CD4-positive, alpha-beta T cell treated with Interleukin-2 at 100 ng/mL for 4 hours (primary cell): ENCODE data around the gene UBE2S.

Experiments
- DNase-seq: peaks from one replicate; pipeline ENCODE4 v3.0.0-alpha.2; 2020; ENCODE audit warnings: low spot score

The UBE2S gene

GRCh38 chr19:55362174-55362989 lies 45.2 kb downstream of the UBE2S start:
- no peak for DNase-seq

- DNase-seq = no peak
These were observed 46.7 kb downstream of the UBE2S start for GRCh38 chr19:55360902-55361301.

DNA sequence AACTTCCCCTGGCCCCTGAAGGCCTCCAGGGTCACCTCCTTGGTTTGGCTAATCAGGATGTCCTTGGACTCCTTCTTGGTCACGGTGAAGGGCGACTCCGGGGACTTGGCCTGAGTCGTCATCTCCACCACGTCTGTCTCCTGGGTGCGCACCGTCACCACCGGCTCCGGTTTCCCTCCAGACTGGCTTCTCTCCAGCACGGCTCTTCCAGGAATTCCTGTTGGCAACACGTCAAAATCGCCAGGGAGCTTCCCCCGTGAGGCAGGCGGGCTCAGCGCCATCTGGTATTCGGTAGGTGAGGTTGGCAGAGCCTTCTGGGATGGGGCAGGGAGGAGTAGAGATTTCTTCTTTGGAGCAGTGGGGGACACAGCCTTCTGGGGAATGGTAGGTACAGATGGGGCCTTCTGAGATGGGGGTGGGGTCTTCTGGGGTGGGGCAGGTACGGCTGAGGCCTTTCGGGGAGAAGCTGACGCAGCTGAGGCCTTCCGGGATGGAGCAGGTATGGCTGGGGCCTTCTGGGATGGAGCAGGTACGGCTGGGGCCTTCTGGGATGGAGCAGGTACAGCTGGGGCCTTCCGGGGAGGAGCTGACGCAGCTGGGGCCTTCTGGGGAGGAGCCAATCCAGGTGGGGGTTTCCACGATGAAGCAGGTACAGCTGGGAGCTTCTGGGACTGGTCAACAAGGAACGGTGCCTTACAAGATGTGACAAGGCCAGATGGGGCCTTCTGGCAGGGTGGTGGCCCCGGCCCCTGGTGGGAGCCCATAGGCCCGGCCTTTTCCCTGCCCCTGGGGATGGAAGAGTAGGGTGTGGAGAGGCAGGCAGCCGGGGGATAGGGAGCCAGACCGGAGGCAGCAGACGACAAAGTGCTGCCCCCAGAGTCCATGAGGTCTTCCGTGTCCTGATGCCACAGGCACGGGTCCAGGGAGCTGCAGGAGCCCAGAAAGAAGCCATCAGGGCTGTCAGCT lies 48.4 kb downstream of the UBE2S start:
- no peak for DNase-seq

- no peak for DNase-seq
These were observed 49.1 kb downstream of the UBE2S start for GRCh38 chr19:55358493-55358892.

DNA sequence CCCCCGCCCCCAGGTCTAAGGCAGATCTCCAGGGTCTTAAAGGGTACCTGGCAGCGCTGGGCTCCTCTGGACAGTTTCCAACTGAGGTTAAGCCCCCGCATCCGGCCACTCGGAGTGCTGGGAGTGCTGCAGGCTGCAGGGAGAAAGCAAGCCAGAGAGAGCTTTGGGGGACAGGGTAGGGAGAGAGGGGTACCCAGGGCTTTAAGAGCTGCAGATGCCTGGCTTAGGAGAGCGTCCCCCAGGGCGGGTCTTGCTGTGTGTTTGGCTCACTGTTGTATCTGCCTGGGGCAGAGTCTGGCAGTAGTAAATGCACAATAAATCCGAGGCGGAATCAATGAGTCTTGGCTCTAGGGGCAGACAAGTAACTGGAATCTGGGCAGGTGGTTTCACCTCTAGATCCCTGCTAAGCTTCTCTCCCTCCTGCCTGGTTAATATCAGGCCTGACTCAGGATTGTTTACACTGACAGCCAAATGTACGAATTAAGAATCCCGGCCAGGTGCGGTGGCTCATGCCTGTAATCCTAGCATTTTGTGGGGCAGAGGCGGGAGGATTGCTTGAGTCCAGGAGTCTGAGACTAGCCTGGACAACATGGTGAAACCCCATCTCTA lies 52.3 kb downstream of the UBE2S start:
- DNase-seq = no peak

- DNase-seq = no peak
These were observed 52.8 kb downstream of the UBE2S start, which contains the start of gene COX6B2 for GRCh38 chr19:55354698-55355212. Gene COX6B2 (minus strand): TSS chr19:55354719. CDS start chr19:55354521, 198 bp downstream.

DNA sequence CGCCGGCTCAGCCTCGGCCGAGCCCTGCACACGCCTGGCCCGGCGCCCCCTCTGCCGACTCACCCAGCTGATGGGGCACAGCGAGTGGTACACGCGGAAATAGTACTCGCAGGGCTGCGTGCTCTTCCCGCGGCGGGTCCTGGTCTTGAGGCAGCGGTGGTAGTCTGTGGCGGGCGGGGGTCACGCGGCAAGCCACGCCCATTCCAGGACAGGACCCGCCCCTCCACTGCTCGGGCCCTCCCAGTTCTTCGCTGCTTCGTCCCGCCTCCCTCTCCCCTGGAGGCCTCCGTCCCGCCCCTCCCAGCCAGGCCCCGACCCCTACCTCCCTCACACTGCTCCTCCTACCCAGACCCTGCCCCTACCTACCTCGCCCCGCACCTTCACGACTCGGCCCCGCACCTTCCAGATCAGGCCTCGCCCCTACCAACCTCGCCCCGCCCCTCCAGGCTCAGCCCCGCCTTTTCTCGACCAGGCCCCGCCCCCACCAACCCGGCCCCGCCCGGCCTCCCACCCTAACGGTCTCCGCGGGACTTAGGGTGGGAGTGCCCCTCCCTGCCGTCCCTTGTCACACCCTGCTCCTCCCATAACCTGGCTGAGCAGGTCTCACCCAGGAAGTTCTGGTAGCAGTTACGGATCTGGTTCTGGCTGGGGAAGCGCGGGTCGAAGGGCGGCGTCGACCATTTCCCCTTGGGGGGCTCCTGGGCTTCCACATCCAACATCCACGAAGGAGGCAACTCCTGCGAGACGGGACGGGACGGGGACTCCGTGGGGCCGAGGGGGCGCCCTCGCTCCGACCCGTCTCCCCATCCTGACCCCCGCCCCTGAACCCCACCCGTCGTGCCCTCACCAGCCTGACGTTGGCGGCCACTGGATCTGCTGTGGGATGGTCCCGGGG lies 53.5 kb downstream of the UBE2S start:
- peak; percentile 60 for DNase-seq

- no peak for DNase-seq
These were observed 54.2 kb downstream of the UBE2S start for GRCh38 chr19:55353356-55353802.

- DNase-seq = no peak
These were observed 54.9 kb downstream of the UBE2S start for GRCh38 chr19:55352549-55353145.

DNA sequence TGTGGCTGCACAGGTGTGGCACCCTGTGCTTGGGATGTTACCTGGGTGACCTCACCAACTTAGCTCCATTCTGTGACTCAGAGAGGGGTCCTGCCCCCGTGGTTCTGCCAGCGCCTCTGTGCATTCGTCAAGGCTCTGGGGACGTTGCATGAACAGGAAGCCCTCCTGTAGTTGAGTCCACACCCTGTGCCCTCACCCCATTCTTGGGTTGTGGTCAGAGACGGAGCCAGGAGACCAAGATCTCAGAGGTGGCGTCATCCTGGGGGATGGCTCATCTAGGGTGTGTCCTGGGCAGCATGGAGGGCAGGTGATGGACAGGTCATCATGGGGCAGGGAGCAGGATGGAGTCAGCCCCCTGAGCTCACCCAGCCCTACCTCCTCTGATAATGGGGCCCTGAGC lies 55.5 kb downstream of the UBE2S start:
- DNase-seq = no peak

GRCh38 chr19:55350620-55351315 lies 56.8 kb downstream of the UBE2S start:
- no peak for DNase-seq
